HUES64 (cell line): Measurements from ENCODE around the gene GALNT14.
"Not testable (repeated sequence)": the region's sequence is repeated elsewhere in the genome, so short reads cannot be mapped to it uniquely, and the experiment has no call there.

Source experiments
- H3K27ac ChIP-seq: 2 replicates; pipeline ENCODE4 v1.7.0; 2013; ENCODE audit warnings: low read depth, low read length, inconsistent platforms
- H3K27me3 ChIP-seq: 2 replicates; pipeline ENCODE4 v1.6.1; 2013; ENCODE audit warnings: mild to moderate bottlenecking, low read length; ENCODE audit not compliant: insufficient read depth
- H3K36me3 ChIP-seq: 2 replicates; pipeline ENCODE4 v1.6.1; 2013; ENCODE audit warnings: mild to moderate bottlenecking, low read length; ENCODE audit not compliant: insufficient read depth
- H3K4me1 ChIP-seq: 2 replicates; pipeline ENCODE4 v1.6.1; 2013; ENCODE audit warnings: mild to moderate bottlenecking, low read length, moderate library complexity; ENCODE audit not compliant: insufficient read depth
- H3K4me3 ChIP-seq: 2 replicates; pipeline ENCODE4 v1.5.1; 2013; ENCODE audit warnings: mild to moderate bottlenecking, low read length, moderate library complexity
- H3K9ac ChIP-seq: 2 replicates; pipeline ENCODE4 v1.6.1; 2013; ENCODE audit warnings: mild to moderate bottlenecking, low read depth, low read length
- H3K9me3 ChIP-seq: 2 replicates; pipeline ENCODE4 v1.6.1; 2013; ENCODE audit warnings: low read depth, low read length; ENCODE audit not compliant: insufficient read depth
- WGBS: fragments of 150-250, 120-280 bp; methylation state at CpG from one replicate; pipeline ENCODE4 v1.1.7; 2013; ENCODE audit warnings: missing lambda C conversion rate; 5-methylcytosine and 5-hydroxymethylcytosine counted together

Gene GALNT14

GRCh38 chr2:30915486-30915885 lies 222.8 kb downstream of the GALNT14 start:
- H3K27me3 ChIP-seq: no peaks in the 10 kb centered on the region
- WGBS: 27% methylated on average over 3 of the region's 3 CpGs
- H3K4me1 ChIP-seq: no peaks in the 10 kb centered on the region
- no peak overlapping the region for H3K9ac ChIP-seq
- no peak overlapping the region for H3K4me3 ChIP-seq
- no peaks in the 10 kb centered on the region for H3K36me3 ChIP-seq
- H3K9me3 ChIP-seq: no peaks in the 10 kb centered on the region
- no peak overlapping the region for H3K27ac ChIP-seq

GRCh38 chr2:30914456-30914855 lies 223.8 kb downstream of the GALNT14 start:
- Histone ChIP-seq H3K36me3 (no peaks in the 10 kb centered on the region), H3K27ac (no peak overlapping the region), H3K4me1 (no peaks in the 10 kb centered on the region), H3K4me3 (no peak overlapping the region), H3K9me3 (no peaks in the 10 kb centered on the region), H3K27me3 (no peaks in the 10 kb centered on the region), H3K9ac (no peak overlapping the region)
- 96% methylated on average over 5 of the region's 5 CpGs for WGBS

GRCh38 chr2:30912056-30912455 lies 226.2 kb downstream of the GALNT14 start:
- H3K9me3 ChIP-seq: no peaks in the 10 kb centered on the region
- no peaks in the 10 kb centered on the region for H3K27me3 ChIP-seq
- H3K36me3 ChIP-seq: no peaks in the 10 kb centered on the region
- no peak overlapping the region for H3K27ac ChIP-seq
- no peak overlapping the region for H3K4me3 ChIP-seq
- H3K9ac ChIP-seq: no peak overlapping the region
- WGBS: 90% methylated on average over 5 of the region's 5 CpGs
- no peaks in the 10 kb centered on the region for H3K4me1 ChIP-seq

- Histone ChIP-seq H3K9me3 (no peaks in the 10 kb centered on the region), H3K9ac (no peak overlapping the region), H3K27me3 (no peaks in the 10 kb centered on the region), H3K36me3 (no peaks in the 10 kb centered on the region), H3K4me3 (no peak overlapping the region), H3K4me1 (no peaks in the 10 kb centered on the region), H3K27ac (no peak overlapping the region)
- 87% methylated on average over 9 of the region's 9 CpGs for WGBS
These were observed 226.9 kb downstream of the GALNT14 start for GRCh38 chr2:30911327-30911726.

- Histone ChIP-seq H3K36me3 (no peaks in the 10 kb centered on the region), H3K27ac (no peak overlapping the region), H3K9ac (no peak overlapping the region), H3K27me3 (no peaks in the 10 kb centered on the region), H3K4me1 (no peaks in the 10 kb centered on the region), H3K9me3 (no peaks in the 10 kb centered on the region), H3K4me3 (no peak overlapping the region)
- WGBS: 97% methylated on average over 7 of the region's 7 CpGs
These were observed 227.6 kb downstream of the GALNT14 start for GRCh38 chr2:30910686-30911085.

GRCh38 chr2:30904437-30904836 lies 233.8 kb downstream of the GALNT14 start:
- 45% methylated on average over 12 of the region's 14 CpGs for WGBS
- not testable (repeated sequence) for H3K9me3 ChIP-seq, H3K27ac ChIP-seq, H3K9ac ChIP-seq, H3K27me3 ChIP-seq, H3K4me1 ChIP-seq, H3K4me3 ChIP-seq, H3K36me3 ChIP-seq

- no peaks in the 10 kb centered on the region for H3K4me1 ChIP-seq
- no peaks in the 10 kb centered on the region for H3K27me3 ChIP-seq
- H3K9ac ChIP-seq: no peak overlapping the region
- H3K9me3 ChIP-seq: no peaks in the 10 kb centered on the region
- no peaks in the 10 kb centered on the region for H3K36me3 ChIP-seq
- 97% methylated on average over 5 of the region's 5 CpGs for WGBS
- H3K4me3 ChIP-seq: no peak overlapping the region
- no peak overlapping the region for H3K27ac ChIP-seq
These were observed 234.9 kb downstream of the GALNT14 start for GRCh38 chr2:30903326-30903725.

GRCh38 chr2:30900381-30900780 lies 237.9 kb downstream of the GALNT14 start:
- Histone ChIP-seq H3K9me3 (no peaks in the 10 kb centered on the region), H3K9ac (no peak overlapping the region), H3K36me3 (no peaks in the 10 kb centered on the region), H3K4me3 (no peak overlapping the region), H3K27ac (no peak overlapping the region), H3K4me1 (no peaks in the 10 kb centered on the region), H3K27me3 (no peaks in the 10 kb centered on the region)
- 94% methylated on average over 2 of the region's 5 CpGs for WGBS

- Histone ChIP-seq H3K9me3 (no peaks in the 10 kb centered on the region), H3K9ac (no peak overlapping the region), H3K4me1 (no peaks in the 10 kb centered on the region), H3K36me3 (no peaks in the 10 kb centered on the region), H3K27me3 (no peaks in the 10 kb centered on the region), H3K27ac (no peak overlapping the region), H3K4me3 (no peak overlapping the region)
- WGBS: 91% methylated on average over 13 of the region's 14 CpGs
These were observed 238.7 kb downstream of the GALNT14 start for GRCh38 chr2:30899516-30900054.

- Histone ChIP-seq H3K27ac (no peak overlapping the region), H3K27me3 (no peaks in the 10 kb centered on the region), H3K4me1 (no peaks in the 10 kb centered on the region), H3K4me3 (no peak overlapping the region), H3K9me3 (no peaks in the 10 kb centered on the region), H3K9ac (no peak overlapping the region), H3K36me3 (no peaks in the 10 kb centered on the region)
- WGBS: 95% methylated on average over 13 of the region's 13 CpGs
These were observed 240.7 kb downstream of the GALNT14 start for GRCh38 chr2:30897539-30897938.

GRCh38 chr2:30894498-30895119 lies 243.6 kb downstream of the GALNT14 start:
- Histone ChIP-seq H3K9ac (no peak overlapping the region), H3K27ac (no peak overlapping the region), H3K9me3 (no peaks in the 10 kb centered on the region), H3K27me3 (no peaks in the 10 kb centered on the region), H3K36me3 (no peaks in the 10 kb centered on the region), H3K4me1 (no peaks in the 10 kb centered on the region), H3K4me3 (no peak overlapping the region)
- 94% methylated on average over 5 of the region's 5 CpGs for WGBS
